Tibial artery (tissue), 4 donors: ENCODE data around the gene BNIP5.

Experiments
- DNase-seq, 2 donors: peaks; one replicate each; pipeline ENCODE4 v3.0.0-alpha.2; 2019
- H3K27ac ChIP-seq, 2 donors: fragments of 200-600 bp; sonication (generic) in 1 of 2; 1 replicate in 1 of 2; 2 replicates in 1 of 2; pipeline ENCODE4 v1.5.1; 2018 to 2019; ENCODE audit warnings: mild to moderate bottlenecking in 1 of 2
- H3K27me3 ChIP-seq, 2 donors: fragments of 200-600 bp; sonication (generic) in 1 of 2; one replicate each; pipeline versions ENCODE4 v1.5.1 to v1.6.0; 2016 to 2019
- H3K36me3 ChIP-seq, 3 donors: fragments of 200-600 bp; sonication (generic) in 2 of 3; one replicate each; pipeline ENCODE4 v1.5.1; 2016 to 2019; ENCODE audit warnings: mild to moderate bottlenecking in 2 of 3
- H3K4me1 ChIP-seq, 4 donors: fragments of 200-600 bp; sonication (generic) in 2 of 4; 1 replicate in 3 of 4; 2 replicates in 1 of 4; pipeline ENCODE4 v1.5.1; 2016 to 2019
- H3K4me3 ChIP-seq, 2 donors: fragments of 200-600 bp; sonication (generic) in 1 of 2; 1 replicate in 1 of 2; 2 replicates in 1 of 2; pipeline ENCODE4 v1.5.1; 2018 to 2019; ENCODE audit warnings: mild to moderate bottlenecking in 2 of 2
- H3K9me3 ChIP-seq, 3 donors: fragments of 200-600 bp; sonication (generic) in 1 of 3; one replicate each; pipeline ENCODE4 v1.5.1; 2016 to 2019
- CTCF ChIP-seq, 2 experiments: fragments of 200-600 bp in 1 of 2; fragments of 450-650 bp in 1 of 2; IDR thresholded peaks; one replicate each; pipeline ENCODE4 v1.5.1; 2017 to 2019; ENCODE audit warnings: antibody characterized with exemption in 2 of 2, mild to moderate bottlenecking in 1 of 2, moderate library complexity in 1 of 2
- intact Hi-C: fragments of 100-400 bp; cut with DNase I; formaldehyde crosslinking; loops from one replicate; pipeline ENCODE4 v1.15.0; 2023; ENCODE audit warnings: low total_unique reads

BNIP5 gene

GRCh38 chr6:36268478-36269275 lies 68.0 kb downstream of the BNIP5 start:
- intact Hi-C loops = no loop called here
- no peak for DNase-seq
- no peak for TF ChIP-seq CTCF (IDR thresholded peaks at IDR 0.05)

GRCh38 chr6:36267731-36268477 lies 68.8 kb downstream of the BNIP5 start:
- Histone ChIP-seq H3K27me3 (peaks cover 0 to 35% of the 10 kb centered on the region in 2 donors), H3K4me1 (no peaks in the 10 kb centered on the region), H3K36me3 (no peaks in the 10 kb centered on the region), H3K4me3 (no peak overlapping the region), H3K9me3 (peaks cover 3 to 12% (median 6%) of the 10 kb centered on the region in 3 donors), H3K27ac (no peak overlapping the region)
- no peak for DNase-seq
- no peak for TF ChIP-seq CTCF (IDR thresholded peaks at IDR 0.05)
- intact Hi-C loops = no loop called here

More at GRCh38 chr6:36268478-36269275, 68.0 kb downstream of the BNIP5 start:
- peaks cover 0 to 35% of the 10 kb centered on the region in 2 donors for H3K27me3 ChIP-seq
- H3K4me3 ChIP-seq = no peak overlapping the region
- H3K9me3 ChIP-seq = peaks cover 3 to 12% (median 6%) of the 10 kb centered on the region in 3 donors
- no peak overlapping the region for H3K27ac ChIP-seq
- H3K36me3 ChIP-seq = no peaks in the 10 kb centered on the region
- no peaks in the 10 kb centered on the region for H3K4me1 ChIP-seq

- Histone ChIP-seq H3K27me3 (peaks cover 0 to 29% of the 10 kb centered on the region in 2 donors), H3K4me1 (no peaks in the 10 kb centered on the region), H3K36me3 (no peaks in the 10 kb centered on the region), H3K4me3 (no peak overlapping the region), H3K27ac (no peak overlapping the region), H3K9me3 (peaks cover 3 to 12% (median 6%) of the 10 kb centered on the region in 3 donors)
- intact Hi-C loops = no loop called here
- no peak for DNase-seq
- TF ChIP-seq CTCF (IDR thresholded peaks at IDR 0.05) = no peak
Observed at GRCh38 chr6:36266913-36267644, 69.6 kb downstream of the BNIP5 start.
